IPS-NIHi11 (cell line): ENCODE results near the gene SUN5.
"Not testable (repeated sequence)": the region's sequence is repeated elsewhere in the genome, so short reads cannot be mapped to it uniquely, and the experiment has no call there.

Source experiments
- DNase-seq: peaks from one replicate; pipeline ENCODE4 v3.0.0; 2012; ENCODE audit warnings: mixed read lengths, low spot score

The SUN5 gene

GRCh38 chr20:33004141-33004751, at the start of gene SUN5:
SUN5 (minus strand) TSS chr20:33004433; CDS start chr20:33004340, 93 bp downstream.
- no peak for DNase-seq

DNA sequence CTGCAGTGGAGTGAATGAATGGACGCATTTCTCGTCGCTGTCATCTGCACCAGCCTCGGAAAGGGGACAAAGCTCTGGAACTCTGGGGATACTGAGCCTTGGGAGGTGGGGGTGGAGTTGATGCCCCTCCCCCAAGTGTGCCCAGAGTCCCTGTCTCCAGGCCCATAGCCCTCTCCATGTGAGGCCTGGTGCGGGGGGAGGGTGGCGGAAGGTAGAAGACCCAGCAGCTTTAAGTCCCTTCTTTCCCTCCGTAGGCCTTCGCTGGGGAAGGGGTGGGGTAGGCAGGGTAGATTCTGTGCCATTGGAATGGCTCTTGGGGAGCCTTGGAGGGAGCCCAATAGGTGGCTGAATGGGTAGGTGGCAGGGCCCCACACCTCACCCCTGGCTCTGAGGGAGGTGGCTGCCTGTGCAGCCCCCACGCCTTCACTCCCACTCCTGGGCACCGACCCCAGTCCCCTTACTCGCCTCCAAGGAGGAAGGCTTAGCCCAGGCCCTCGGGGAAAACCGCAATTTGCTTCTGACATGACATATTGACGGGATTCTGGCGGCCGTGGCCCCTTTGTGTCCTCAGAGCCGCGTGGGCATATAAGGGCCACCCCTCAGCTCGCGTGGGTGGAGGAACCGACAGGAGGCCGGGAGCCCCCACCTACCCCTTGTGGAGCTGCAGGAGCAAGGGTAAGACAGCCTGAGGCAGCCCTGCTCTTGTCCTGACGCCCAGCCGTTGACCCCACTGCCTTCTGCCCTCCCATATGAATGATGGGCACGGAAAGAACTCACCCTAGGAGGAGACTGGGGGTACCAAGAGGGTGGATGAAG, 49.3 kb upstream of the SUN5 start, which contains the start of gene BPIFB3:
Gene BPIFB3 (plus strand): TSS at position 613 of the 816 bp plus-strand sequence. CDS start 1,533 bp downstream, outside the sequence.
- peak; percentile 35 for DNase-seq

GRCh38 chr20:33051333-33051732, 47.1 kb upstream of the SUN5 start:
- DNase-seq: no peak

- no peak for DNase-seq
Observed at GRCh38 chr20:33046412-33046811, 42.2 kb upstream of the SUN5 start.

DNA sequence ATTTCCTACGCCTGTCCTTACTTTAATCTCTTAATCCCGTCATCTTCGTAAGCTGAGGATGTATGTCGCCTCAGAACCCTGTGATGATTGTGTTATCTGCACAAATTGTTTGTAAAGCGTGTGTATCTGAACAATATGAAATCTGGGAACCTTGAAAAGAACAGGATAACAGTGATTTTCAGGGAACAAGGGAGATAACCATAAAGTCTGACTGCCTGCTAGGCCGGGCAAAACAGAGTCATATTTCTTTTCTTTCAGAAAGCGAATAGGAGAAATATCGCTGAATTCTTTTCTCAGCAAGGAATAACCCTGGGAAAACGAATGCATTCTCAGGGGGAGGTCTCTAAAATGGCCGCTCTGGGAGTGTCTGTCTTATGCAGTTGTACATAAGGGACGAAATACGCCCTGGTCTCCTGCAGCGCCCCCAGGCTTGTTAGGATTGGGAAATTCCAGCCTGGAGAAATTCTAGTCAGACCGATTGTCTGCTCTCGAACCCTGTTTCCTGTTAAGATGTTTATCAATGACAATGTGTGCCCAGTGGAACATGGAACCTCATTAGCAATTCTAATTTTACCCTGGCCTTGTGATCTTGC, 41.0 kb upstream of the SUN5 start:
- not testable (repeated sequence) for DNase-seq

DNA sequence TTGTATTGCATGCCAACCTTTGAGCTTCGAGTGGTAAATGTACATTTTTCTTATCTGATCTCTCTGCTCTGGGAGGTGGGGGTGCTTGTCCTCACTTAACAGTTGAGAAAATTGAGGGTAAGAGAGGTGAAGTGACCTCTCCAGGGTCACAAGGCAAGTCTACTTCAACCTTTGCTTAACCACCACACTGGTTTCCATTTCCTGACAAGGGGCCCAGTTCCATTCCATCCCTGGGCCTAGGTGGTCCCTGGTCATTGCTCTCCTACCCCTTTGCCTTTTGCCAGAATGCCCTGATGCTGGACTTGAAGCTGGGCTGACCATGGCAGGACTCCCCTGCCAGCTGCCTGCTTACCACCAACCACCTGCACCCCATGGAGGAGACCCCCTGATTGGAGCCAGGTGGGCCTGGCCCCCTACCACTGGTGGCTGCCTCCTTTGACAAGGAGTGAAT, 39.5 kb upstream of the SUN5 start:
- DNase-seq: no peak

- DNase-seq: no peak
Observed at GRCh38 chr20:33042983-33043730, 38.9 kb upstream of the SUN5 start.

- no peak for DNase-seq
Observed at GRCh38 chr20:33042430-33042829, 38.2 kb upstream of the SUN5 start.

- no peak for DNase-seq
Observed at GRCh38 chr20:33038243-33038642, 34.0 kb upstream of the SUN5 start.

GRCh38 chr20:33037456-33037855, 33.2 kb upstream of the SUN5 start:
- no peak for DNase-seq

- no peak for DNase-seq
Observed at GRCh38 chr20:33034901-33035492, 30.8 kb upstream of the SUN5 start.

- DNase-seq: no peak
Observed at GRCh38 chr20:33034115-33034514, 29.9 kb upstream of the SUN5 start.

GRCh38 chr20:33033381-33033780, 29.1 kb upstream of the SUN5 start:
- DNase-seq: no peak

DNA sequence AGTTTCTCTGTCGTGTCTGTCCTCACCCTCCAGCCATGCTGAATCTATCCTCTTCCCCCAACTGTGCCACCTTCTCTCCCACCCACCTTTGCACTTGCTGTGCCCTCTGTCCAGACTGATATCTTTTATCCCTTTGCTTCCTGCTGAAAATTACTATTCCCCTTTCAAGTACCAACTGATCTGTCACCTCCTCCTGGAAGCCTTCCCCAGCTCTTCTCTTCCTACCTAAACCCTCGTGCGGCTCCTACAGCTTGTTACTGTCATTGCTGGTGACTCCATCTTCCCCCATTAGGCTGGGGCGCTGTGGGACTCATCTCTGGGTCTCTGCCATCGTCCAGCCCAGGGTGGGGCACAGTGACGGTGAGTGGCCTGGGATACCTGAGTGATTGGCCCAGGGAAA, 28.3 kb upstream of the SUN5 start:
- no peak for DNase-seq

- DNase-seq: no peak
Observed at GRCh38 chr20:33031531-33031930, 27.3 kb upstream of the SUN5 start, which contains the start of gene BPIFB6. BPIFB6 (plus strand) TSS chr20:33031648; CDS start chr20:33031648, 0 bp downstream.

- DNase-seq: no peak
Observed at GRCh38 chr20:33030569-33030968, 26.3 kb upstream of the SUN5 start.

GRCh38 chr20:33030076-33030475, 25.8 kb upstream of the SUN5 start:
- no peak for DNase-seq

DNA sequence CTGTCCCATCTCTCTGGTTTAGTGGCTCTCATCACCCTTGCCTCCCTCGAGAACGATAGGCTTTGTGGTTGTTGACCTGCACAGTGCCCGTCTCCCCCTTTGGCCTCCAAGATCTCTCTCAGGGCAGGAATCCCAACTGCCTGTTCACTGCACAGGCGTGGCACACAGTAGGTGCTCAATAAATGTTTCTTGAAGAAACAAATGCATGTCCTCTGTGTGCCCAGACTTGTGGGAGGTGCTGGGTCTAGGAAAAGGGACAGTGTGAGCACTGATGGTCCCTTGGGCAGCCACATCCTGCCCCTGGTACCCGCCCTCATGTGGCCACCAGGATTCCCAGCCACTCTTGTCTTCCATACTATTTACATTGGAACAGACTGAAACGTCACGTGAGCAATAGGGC, 24.6 kb upstream of the SUN5 start:
- DNase-seq: no peak

GRCh38 chr20:33027769-33028751, 23.8 kb upstream of the SUN5 start:
- DNase-seq: no peak
